OCI-LY7 (cell line): ENCODE results near the gene SPINK13.
"Not testable (repeated sequence)": the region's sequence is repeated elsewhere in the genome, so short reads cannot be mapped to it uniquely, and the experiment has no call there.

Experiments
- EZH2phosphoT487 ChIP-seq: fragments of 200-600 bp; sonication (generic); IDR thresholded peaks from 2 replicates; pipeline ENCODE4 v1.6.1; 2018; ENCODE audit warnings: low read depth, borderline replicate concordance, mild to moderate bottlenecking, mixed run types, antibody characterized with exemption, low read length, moderate library complexity, mixed read lengths
- TF ChIP-seq, protein P1 (sequence below): fragments of 200-600 bp; sonication (generic); conservative IDR thresholded peaks from 2 replicates; pipeline ENCODE4 v1.5.1; 2014; ENCODE audit warnings: mild to moderate bottlenecking, antibody characterized with exemption, low read length, moderate library complexity, mixed read lengths

DNA sequence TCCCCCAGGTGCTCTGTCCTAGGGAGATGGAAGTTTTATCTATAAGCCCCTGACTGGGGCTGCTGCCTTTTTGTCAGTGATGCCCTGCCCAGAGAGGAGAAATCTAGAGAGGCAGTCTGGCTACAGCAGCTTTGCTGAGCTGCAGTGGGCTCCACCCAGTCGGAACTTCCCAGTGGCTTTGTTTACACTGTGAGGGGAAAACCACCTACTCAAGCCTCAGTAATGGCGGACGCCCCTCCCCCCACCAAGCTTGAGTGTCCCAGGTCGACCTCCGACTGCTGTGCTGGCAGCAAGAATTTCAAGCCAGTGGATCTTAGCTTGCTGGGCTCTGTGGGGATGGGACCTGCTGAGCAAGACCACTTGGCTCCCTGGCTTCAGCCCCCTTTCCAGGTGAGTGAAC, 12.3 kb downstream of the SPINK13 start:
- TF ChIP-seq, protein P1, sequence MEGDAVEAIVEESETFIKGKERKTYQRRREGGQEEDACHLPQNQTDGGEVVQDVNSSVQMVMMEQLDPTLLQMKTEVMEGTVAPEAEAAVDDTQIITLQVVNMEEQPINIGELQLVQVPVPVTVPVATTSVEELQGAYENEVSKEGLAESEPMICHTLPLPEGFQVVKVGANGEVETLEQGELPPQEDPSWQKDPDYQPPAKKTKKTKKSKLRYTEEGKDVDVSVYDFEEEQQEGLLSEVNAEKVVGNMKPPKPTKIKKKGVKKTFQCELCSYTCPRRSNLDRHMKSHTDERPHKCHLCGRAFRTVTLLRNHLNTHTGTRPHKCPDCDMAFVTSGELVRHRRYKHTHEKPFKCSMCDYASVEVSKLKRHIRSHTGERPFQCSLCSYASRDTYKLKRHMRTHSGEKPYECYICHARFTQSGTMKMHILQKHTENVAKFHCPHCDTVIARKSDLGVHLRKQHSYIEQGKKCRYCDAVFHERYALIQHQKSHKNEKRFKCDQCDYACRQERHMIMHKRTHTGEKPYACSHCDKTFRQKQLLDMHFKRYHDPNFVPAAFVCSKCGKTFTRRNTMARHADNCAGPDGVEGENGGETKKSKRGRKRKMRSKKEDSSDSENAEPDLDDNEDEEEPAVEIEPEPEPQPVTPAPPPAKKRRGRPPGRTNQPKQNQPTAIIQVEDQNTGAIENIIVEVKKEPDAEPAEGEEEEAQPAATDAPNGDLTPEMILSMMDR, result not testable (repeated sequence)
- TF ChIP-seq EZH2phosphoT487, result not testable (repeated sequence)
